Stimulated activated CD8-positive, alpha-beta memory T cell treated with anti-CD3 and anti-CD28 coated beads, Interleukin-12 subunit alpha, Interleukin-12 subunit beta, amount 100 ng/mL, for 1 hour (primary cell): ENCODE results near the gene PALD1.

Experiments
- DNase-seq: peaks from one replicate; pipeline ENCODE4 v3.0.0-alpha.2; 2020; ENCODE audit warnings: low read depth

The PALD1 gene

DNA sequence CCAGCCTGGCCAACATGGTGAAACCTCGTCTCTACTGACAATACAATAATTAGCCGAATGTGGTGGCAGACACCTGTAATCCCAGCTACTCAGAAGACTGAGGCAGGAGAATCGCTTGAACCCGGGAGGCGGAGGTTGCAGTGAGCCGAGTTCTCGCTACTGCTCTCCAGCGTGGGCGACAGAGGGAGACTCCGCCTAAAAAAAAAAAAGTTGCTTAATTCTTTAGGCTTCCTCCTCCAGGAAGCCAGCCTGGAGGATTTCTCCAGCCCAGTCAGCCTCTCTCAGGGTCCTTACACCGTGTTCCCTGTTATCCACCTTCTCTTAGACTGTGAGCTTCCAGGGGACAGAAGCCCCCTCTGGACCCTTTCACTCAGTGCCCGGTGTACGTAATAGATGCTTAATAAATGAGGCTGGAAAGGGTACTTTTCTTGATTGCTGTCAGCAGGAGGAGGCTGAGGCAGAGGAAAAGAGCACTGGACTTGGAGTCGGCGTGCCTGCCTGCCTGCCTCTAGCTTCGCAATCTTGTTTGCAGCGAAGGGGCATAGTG lies 20.7 kb upstream of the PALD1 start:
- no peak for DNase-seq

DNA sequence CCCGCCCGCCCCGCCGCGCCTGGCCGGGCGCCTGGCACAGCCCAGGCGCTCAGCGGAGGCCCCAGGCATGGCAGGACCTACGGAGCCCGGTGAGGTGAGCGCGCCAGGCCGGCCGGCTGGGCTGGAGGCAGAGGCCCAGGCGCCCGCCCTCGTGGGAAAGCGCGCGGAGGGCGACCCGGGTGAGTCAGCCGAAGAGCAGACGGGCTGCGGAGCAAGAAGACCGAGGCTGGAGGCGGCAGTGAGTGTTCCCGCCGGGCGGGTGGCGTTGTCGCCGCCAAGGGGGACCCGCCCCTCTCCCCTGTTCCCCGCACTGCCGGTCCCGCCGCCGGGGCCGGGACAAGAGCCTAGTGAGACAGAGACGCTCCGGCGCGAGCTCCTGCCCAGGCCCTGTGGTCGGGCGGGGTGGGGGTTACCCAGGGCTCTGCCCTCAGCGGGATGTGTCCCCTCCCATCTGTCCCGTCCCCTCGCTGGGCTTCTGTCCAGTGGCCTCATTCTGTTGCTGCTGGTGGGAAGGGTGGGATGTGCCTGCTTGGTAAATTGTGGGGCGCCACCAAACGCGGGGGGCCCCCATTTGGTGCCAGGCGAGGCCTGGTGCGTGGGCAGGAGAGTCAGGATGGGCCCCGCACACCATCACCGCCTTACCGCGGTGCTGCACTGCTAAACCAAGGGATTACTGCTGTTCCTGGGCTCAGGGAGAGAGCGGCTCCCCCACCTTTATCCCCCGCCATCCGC lies 20.1 kb upstream of the PALD1 start:
- DNase-seq = no peak

DNA sequence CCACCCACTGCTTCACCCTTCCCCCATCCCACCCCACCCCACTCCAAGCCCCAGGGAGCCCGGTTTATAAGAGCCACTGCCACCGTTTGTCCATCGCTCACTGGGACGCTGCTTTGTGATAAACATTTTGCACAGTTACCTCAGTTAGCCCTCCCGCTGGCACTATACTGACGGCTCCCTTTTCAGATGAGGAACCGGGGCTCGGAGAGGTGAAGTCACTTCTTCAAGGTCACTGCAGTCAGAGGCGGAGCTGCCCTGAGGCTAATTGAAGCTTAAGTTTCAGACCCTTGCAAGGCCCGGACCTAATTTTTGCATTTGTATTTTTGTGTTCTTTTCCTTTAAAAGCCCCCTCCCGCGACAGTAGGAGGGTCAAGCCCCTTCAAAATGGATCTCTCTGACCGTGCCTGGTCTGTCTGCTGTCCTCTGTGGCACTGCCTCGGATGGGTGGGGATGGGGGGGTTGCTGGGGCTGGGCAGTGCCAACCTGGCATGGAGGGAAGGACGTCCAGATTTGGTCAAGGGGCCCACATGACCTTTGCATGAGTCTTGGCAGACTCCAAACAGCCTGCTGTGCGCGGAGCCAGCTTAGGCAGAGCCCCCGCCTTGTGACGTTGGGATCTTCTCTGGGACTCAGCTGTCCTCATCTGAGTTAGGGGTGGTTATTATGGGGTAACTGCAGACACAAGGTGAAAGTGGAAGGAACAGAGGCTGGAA lies 19.4 kb upstream of the PALD1 start:
- no peak for DNase-seq

DNA sequence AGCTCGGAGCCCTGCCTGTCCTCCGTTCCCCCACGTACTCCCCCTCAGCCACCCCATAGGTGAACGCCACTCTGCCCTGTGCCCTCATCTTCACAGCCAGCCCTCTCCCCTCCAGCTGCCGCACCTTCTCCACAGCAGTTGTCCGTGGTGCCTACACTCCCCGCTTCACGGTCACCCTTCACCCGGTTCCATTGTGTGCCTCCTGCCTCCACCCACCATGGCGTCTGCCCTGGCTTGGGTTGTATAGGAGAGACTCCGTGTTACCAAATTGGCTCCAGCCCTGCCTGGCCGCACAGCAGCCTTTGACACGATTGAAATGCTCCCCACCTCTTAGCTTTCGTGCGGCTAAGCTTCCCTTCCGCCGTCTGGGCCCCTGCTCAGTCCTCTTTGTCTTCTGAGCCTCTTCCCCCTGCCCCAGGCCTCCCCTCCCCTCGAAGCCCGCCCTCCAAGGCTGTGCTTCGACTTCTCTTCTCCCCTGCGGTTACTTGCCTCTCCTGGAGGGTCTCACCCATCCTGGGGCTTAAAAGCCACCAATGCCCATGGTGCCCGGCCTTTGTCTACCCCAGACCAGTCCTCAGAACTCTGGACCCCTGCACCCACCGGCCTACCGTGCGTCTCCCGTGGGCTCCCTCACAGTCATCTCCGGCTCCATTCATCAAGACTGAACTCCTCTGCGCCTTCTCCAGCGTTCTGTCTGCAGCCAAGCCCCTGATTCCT lies 18.6 kb upstream of the PALD1 start:
- DNase-seq = no peak

DNA sequence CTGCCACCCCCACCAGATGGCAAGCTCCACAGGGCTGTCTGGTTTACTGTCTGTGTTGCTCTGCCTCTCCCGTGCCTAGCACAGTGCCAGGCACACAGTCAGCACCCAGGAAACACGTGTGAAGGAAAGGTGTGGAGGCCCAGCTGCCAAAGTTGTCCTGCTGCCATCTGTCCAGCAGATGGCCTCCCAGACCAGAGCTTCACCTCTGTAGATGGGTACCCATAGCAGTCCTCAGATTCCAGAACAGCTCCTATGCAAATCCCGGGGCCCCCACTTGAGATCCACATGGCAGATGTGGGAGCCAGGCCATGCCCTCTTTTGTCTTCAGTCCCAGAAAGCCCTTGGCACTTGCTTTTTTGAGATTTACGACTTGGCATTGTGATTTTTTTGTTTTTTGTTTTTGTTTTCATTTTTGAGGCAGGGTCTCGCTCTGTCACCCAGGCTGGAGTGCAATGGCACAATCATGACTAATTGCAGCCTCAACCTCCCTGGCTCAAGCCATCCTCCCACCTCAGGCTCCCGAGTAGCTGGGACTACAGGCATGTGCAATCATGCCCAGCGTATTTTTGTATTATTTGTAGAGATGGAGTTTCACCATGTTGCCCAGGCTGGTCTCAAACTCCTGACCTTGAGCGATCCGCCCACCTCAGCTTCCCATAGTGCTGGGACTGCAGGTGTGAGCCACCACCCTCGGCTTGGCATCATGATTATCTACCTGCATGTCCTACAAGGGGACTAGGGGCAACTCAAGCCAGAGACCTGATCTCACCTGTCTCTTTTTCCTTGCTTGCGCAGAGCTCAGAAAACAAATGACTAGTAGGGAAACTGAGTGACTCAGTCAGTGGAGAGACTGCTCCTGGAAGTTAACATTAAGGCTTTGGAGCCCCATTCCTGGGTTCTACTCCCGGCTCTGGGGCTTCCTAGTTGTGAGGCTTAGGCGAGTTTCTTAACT lies 16.9 kb upstream of the PALD1 start:
- DNase-seq = no peak

DNA sequence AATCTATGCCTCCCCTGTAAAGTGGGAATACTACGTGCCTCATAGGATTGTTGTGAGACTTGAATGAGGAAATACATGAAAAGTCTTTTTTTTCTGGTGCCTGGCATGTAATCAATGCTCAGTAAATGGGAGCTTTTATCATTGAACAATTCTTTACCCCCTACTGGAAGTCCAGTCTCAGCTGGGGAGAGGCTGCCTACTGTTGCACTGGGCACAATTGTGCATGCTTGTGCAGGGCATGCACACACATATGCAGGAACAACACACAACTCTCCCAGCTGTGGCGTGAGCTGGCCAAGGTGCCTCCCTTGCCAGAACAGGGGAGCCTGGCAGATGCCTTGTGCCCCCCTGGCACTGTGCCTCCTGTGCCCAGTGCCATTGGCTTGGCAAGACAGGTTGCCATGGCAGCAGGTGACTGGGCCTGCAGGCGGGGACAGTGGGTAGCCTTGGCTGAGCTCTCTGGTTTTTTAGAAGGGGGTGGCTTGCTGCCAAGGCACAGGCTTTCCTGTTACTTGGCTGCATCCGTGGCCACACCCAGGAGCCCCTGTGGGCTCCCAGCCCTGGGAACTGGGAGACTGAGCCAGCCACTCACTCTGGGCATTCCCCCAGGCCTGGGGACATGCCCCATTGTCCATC lies 16.1 kb upstream of the PALD1 start:
- no peak for DNase-seq

DNA sequence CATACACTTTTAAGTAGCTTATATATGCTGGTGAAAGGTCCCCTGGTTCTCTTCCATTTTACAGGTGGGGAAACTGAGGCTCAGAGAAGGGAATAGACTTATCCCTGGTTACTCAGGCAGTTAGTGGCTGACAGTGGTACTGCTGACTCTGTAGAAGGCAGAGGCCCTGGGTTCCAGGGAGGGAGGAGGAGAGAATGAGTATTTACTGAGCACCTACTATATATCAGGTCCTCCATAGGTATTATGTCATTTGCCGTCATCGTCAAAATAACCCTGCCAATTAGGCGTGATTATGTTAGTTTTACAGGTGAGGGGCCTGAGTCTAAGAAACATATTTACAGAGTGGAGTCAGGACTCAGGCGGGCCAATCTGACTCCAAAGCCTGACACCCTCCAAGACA lies 13.3 kb upstream of the PALD1 start:
- no peak for DNase-seq

DNA sequence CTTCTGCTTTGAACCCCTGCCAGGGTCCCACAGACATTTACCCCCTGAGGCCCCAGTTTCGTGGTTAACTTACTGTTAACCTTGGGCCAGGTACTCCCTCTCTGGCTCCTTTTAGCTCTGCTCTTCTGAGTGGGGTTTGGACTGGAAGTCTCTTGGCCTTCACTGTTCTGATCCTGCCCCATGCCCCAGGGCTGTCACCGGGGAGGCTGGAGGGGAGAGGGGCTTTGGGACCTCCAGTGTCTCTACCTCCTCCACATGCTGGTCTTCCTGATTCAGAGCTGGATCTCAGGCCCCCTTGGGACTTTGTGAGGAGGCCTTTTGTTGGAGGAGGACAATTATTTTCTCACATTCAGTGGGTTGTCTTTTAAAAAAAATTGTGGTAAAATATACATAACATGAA lies 12.7 kb upstream of the PALD1 start:
- no peak for DNase-seq

DNA sequence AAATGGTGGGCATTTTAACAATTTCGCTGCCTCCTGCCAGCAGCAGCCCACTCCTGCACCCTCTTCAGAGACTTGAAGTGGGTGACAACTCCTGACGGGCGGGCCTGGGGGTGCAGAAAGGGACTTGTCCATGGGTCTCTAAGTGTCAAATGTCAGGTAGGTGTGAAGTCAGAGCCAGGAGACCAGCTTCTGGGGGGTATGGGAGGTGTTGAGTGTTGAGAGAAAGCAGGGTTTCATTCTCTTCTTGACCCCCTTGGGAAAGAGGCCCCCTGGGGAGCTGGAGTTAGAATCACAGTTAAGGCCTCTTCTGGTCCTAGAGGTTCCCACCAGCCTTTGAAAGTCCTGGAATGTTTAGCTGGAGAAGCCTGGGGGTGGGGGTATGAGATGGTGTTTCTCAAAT lies 11.6 kb upstream of the PALD1 start:
- DNase-seq = no peak

DNA sequence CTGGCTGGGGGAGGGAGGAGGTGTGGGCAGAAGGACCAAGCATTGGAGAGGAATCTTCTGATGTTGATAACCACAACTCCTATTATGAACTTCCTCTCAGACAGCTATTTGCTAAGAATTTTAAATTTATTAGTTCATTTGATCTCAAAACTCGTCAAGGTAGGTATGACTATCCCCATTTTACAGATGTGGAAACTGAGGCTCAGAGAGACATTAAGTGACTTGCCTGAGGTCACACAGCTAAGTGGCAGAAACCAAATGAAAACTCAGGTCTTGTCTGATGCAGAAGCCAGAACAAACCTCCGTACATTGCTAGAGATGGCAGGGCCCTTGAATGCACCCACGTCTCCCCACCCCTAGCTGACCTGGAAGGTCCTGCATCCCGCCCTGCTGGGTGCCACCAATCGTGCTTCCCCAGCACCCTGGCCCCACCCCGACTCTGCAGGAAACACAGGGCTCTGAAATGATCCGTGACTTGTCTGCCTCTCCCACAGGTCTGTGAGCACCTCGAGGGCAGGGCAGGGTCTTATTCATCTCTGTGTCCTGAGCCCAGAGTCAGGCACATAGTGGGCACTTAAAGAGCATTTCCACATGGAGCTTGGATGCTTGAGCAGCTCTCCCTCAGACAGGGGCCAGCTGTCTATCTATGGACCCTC lies 5.6 kb upstream of the PALD1 start:
- DNase-seq = no peak

DNA sequence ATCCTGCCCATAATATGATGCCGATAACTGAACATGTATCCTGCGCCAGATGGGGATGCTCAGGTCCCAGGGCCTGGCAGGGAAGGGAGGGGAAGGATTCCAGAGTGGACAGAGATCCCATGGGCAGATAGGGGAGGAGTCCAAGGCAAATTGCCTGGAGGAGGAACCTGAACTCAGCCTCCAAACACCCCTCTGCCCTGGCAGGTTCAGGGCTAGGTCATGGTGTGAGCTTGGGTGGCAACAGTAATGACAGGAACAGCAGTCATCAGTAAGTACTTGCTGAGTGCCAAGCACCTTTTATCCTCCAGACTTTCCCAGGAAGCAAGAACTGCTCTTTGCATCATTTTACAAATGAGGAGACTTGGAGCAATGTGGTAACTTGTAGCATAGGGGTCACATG lies 3.8 kb upstream of the PALD1 start:
- no peak for DNase-seq

DNA sequence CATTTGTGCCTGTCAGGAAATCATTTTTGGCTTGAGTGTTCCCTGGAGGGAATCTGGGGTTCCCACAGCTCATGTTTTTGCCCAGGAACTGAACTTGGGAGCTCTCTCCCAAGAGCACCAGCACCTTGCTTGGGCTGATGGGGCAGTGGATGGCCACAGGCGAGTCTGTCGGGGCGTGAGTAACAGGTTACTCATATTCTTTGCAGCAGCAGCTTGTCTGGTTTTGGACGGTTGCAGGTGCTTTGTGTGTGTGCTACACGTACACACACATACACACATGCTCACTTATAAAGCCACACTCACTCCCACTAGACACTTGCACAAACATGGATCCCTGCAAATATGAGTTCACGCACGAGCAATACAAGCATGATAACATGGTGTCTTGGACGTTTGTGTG lies 2.9 kb upstream of the PALD1 start:
- no peak for DNase-seq

DNA sequence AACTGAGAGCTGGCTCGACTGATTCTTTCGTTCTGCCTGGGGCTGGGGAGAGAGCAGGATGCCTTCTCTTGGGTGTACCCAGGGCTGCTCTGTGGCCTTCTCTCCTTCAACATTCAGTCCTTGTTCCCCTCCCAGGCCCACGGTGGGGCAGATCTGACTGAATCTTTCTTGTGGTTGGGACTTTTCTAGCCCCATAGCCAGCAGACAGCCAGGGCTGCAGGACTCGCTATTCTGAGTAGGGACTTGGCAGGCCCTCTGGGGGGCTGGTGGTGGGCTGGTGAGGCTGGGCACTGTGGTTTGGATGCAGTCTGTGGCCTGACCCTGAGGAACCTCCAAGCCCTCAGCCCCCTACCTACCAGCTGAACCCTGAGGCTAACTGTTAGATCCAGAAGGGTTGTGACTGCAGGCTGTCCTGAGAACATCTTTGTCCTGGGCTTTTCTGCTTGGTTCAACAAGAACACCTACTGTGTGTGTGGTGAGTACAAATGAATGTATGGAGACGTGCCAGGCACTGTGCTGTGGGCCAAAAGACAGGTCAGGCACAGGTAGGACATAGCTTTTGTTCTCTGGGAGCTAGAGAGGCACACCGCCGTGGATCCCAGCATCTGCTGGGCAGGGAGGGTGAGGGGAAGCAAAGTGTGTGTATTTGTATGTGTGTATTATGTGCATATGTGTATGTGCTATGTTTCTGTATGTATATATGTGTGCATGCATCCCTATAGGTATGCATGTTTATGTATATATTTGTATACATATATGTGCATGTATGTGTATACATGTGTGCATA lies 2.1 kb upstream of the PALD1 start:
- no peak for DNase-seq

DNA sequence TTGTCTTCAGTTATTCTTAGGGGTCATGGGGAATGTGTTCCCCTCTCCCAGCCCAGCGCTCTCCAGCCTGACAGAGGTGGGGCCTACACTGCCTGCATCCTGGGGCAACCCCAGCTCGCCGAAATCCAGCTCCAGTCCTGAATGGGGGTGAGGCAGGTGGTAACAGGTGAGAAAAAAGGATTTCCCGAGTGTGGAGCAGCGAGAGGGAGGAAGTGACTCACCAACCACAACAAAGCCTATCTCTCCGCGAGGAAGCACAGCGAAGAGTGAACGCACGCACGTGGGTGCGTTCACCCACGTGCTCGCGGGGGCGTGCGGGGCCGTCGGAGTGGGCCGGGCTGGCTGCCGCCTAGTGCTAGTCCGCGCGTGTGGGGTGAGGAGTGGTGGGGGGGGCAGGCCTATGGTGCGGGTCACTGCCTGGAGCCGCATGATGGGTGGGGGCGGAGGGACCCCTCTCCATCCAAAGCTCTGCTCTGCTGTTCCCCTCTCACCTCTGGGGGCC lies 855 bp upstream of the PALD1 start:
- peak; percentile 67 for DNase-seq

DNA sequence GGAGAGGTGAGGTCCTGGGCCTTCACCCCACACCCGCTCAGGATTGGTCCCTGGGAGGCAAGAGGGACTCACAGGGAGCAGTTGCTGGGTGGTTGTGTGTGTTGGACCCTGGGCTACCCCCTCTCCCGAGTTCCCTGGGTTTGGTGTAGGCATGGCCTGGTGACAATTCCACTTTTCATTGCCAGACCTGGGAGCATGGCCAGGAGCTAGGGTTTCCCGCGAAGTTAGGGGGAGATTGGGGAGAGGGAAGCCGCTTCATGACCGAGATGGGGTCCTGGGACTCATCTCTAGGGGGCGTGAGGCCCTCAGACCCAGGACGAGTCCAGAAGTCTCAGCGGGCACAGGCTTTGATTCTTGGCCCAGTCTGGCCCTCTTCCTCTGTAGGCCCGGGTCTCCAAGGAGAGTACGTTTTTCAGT lies 606 bp downstream of the PALD1 start:
- no peak for DNase-seq

DNA sequence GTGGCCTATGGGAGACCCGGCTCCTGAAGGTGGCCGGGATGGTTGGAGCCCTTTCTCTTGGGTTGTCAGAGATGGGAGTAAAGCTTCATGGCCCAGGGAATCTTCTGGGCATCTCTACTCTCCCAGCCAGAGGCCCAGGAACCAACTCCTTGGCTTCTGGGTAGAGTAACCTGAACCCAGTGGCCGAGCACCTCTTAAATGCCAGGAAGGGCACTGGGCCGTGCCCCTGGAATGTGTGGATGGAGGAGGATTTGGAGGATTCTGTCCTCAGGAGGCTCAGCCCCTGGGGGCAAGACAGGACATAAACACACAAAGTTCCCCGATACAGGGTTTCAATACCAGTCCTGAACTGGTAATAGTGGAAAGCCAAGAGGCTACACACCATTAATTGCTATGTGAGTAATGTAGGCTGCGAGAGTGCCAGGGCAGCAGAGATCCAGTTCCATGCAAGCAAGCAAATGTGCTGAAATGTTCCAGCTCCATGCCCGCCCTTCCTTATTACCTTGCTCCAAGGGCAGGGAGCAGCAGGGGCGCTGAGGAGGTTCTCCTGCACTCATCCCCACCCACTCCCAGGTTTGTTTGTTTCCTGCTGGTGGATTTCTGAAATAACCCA lies 1.2 kb downstream of the PALD1 start:
- DNase-seq = no peak

DNA sequence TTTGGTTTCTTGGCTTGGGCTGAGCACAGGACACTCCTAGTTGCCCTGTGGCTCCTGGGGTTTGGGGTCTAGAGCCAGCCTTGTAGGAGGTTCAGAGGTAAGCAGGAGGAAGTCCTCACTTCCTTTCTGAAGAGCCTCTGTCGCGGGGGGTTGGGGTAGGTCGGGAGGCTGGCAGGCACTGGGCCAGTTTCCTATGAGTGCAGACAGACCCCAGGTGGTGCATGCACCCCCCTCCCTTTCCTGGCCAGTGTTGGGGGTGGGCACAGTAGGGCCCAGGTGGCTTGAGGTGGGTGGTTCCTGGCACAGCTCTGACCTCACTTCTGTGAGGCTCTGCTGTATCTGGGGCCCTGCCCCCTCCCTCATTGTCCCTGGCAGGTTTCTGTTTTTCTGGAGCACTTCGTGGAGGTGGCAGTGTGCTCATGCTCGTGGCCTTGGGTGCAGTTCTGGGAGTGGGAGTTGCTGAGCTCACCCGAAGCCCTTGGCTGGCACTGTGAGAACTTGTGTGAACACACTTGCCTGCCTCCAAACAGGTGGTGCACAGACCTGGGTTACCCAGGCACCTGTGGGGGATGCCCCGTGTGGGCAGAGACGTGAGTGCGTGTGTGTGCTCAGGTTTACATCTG lies 1.8 kb downstream of the PALD1 start:
- no peak for DNase-seq

DNA sequence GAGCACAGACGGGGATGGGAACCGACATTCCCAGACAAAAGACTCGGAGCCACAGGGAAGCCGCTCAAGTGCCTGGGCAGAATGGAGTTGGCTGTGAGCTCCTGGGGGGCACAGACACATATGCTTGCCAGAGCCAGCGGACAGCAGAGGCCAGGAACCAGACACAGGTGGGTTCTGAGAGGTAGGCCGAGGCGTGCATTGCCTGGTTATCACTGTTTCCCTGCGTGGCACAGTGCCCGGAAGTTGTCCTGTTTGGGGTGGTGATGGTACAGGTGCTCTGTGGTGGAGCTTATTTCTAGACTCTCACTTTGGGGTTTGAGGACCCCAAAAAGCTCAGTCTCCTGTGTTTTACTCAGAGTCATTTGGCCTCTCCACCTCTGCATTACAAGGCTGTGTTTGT lies 2.5 kb downstream of the PALD1 start:
- no peak for DNase-seq
